HG02938 (cell line): ENCODE data around the gene GPR55.

Experiments used
- ATAC-seq: cut with Tn5 transposase; IDR thresholded peaks from one replicate; pipeline ENCODE4 v1.9.1; 2021; ENCODE audit warnings: mild to moderate bottlenecking, moderate library complexity; ENCODE audit not compliant: unreplicated experiment

Gene GPR55

GRCh38 chr2:230902180-230902899 is 22.7 kb downstream of the GPR55 start:
- ATAC-seq: peak; percentile 63

- ATAC-seq: no peak
These were observed 24.0 kb downstream of the GPR55 start for GRCh38 chr2:230901006-230901405.

GRCh38 chr2:230900336-230900995 is 24.6 kb downstream of the GPR55 start:
- ATAC-seq: no peak

GRCh38 chr2:230899786-230900185 is 25.3 kb downstream of the GPR55 start:
- ATAC-seq: no peak

- ATAC-seq: no peak
These were observed 25.8 kb downstream of the GPR55 start for GRCh38 chr2:230899287-230899686.

GRCh38 chr2:230898713-230899091 is 26.3 kb downstream of the GPR55 start:
- ATAC-seq: no peak

- no peak for ATAC-seq
These were observed 26.9 kb downstream of the GPR55 start for GRCh38 chr2:230898016-230898712.

- ATAC-seq: no peak
These were observed 28.5 kb downstream of the GPR55 start for GRCh38 chr2:230896346-230897115.

GRCh38 chr2:230895536-230896345 is 29.3 kb downstream of the GPR55 start:
- ATAC-seq: no peak

GRCh38 chr2:230893841-230894781 is 30.9 kb downstream of the GPR55 start:
- ATAC-seq: peak; percentile 61

- no peak for ATAC-seq
These were observed 31.7 kb downstream of the GPR55 start for GRCh38 chr2:230893338-230893737.

GRCh38 chr2:230891509-230891908 is 33.5 kb downstream of the GPR55 start:
- ATAC-seq: no peak

GRCh38 chr2:230891064-230891463 is 34.0 kb downstream of the GPR55 start:
- ATAC-seq: no peak

- ATAC-seq: no peak
These were observed 34.4 kb downstream of the GPR55 start for GRCh38 chr2:230890646-230891045.

- no peak for ATAC-seq
These were observed 35.0 kb downstream of the GPR55 start for GRCh38 chr2:230889911-230890601.

- ATAC-seq: no peak
These were observed 36.1 kb downstream of the GPR55 start for GRCh38 chr2:230888824-230889400.

GRCh38 chr2:230887342-230887741 is 37.7 kb downstream of the GPR55 start:
- no peak for ATAC-seq

GRCh38 chr2:230886671-230887071 is 38.4 kb downstream of the GPR55 start:
- ATAC-seq: no peak
